HG03354 (cell line): ENCODE measurements around the gene KCNQ1.

Experiments
- ATAC-seq: cut with Tn5 transposase; IDR thresholded peaks from one replicate; pipeline ENCODE4 v1.9.1; 2021; ENCODE audit warnings: mild to moderate bottlenecking; ENCODE audit not compliant: unreplicated experiment, poor library complexity, severe bottlenecking

KCNQ1 gene

GRCh38 chr11:2860636-2861035 lies 415.8 kb downstream of the KCNQ1 start:
- no peak for ATAC-seq

- no peak for ATAC-seq
Observed at GRCh38 chr11:2862395-2863275, 417.8 kb downstream of the KCNQ1 start.

- no peak for ATAC-seq
Observed at GRCh38 chr11:2863276-2863618, 418.4 kb downstream of the KCNQ1 start.

GRCh38 chr11:2864901-2865300 lies 420.1 kb downstream of the KCNQ1 start:
- ATAC-seq, result no peak

- no peak for ATAC-seq
Observed at GRCh38 chr11:2865922-2866577, 421.2 kb downstream of the KCNQ1 start.

GRCh38 chr11:2867142-2867541 lies 422.3 kb downstream of the KCNQ1 start:
- ATAC-seq, result no peak

- ATAC-seq, result no peak
Observed at GRCh38 chr11:2867722-2868505, 423.1 kb downstream of the KCNQ1 start.

- ATAC-seq, result no peak
Observed at GRCh38 chr11:2868506-2869133, 423.8 kb downstream of the KCNQ1 start.

GRCh38 chr11:2869134-2869526 lies 424.3 kb downstream of the KCNQ1 start:
- no peak for ATAC-seq

GRCh38 chr11:2869561-2870427 lies 425.0 kb downstream of the KCNQ1 start:
- ATAC-seq, result no peak

GRCh38 chr11:2870460-2870859 lies 425.7 kb downstream of the KCNQ1 start:
- ATAC-seq, result no peak

GRCh38 chr11:2870969-2871680 lies 426.3 kb downstream of the KCNQ1 start:
- ATAC-seq, result no peak

- ATAC-seq, result no peak
Observed at GRCh38 chr11:2874963-2875362, 430.2 kb downstream of the KCNQ1 start.

GRCh38 chr11:2877474-2877873 lies 432.7 kb downstream of the KCNQ1 start:
- no peak for ATAC-seq

- no peak for ATAC-seq
Observed at GRCh38 chr11:2878782-2879181, 434.0 kb downstream of the KCNQ1 start.

- no peak for ATAC-seq
Observed at GRCh38 chr11:2880646-2881045, 435.8 kb downstream of the KCNQ1 start.

GRCh38 chr11:2881076-2881980 lies 436.5 kb downstream of the KCNQ1 start:
- ATAC-seq, result no peak

- no peak for ATAC-seq
Observed at GRCh38 chr11:2881981-2882375, 437.2 kb downstream of the KCNQ1 start.
